Measurements from ENCODE around the gene KCNK3.
"Not testable (repeated sequence)": the region's sequence is repeated elsewhere in the genome, so short reads cannot be mapped to it uniquely, and the experiment has no call there.

Gene KCNK3

GRCh38 chr2:26760991-26761390, 68.5 kb downstream of the KCNK3 start:
- not testable (repeated sequence) for DNase-seq

GRCh38 chr2:26763019-26763418, 70.5 kb downstream of the KCNK3 start:
- DNase-seq = no peak

DNA sequence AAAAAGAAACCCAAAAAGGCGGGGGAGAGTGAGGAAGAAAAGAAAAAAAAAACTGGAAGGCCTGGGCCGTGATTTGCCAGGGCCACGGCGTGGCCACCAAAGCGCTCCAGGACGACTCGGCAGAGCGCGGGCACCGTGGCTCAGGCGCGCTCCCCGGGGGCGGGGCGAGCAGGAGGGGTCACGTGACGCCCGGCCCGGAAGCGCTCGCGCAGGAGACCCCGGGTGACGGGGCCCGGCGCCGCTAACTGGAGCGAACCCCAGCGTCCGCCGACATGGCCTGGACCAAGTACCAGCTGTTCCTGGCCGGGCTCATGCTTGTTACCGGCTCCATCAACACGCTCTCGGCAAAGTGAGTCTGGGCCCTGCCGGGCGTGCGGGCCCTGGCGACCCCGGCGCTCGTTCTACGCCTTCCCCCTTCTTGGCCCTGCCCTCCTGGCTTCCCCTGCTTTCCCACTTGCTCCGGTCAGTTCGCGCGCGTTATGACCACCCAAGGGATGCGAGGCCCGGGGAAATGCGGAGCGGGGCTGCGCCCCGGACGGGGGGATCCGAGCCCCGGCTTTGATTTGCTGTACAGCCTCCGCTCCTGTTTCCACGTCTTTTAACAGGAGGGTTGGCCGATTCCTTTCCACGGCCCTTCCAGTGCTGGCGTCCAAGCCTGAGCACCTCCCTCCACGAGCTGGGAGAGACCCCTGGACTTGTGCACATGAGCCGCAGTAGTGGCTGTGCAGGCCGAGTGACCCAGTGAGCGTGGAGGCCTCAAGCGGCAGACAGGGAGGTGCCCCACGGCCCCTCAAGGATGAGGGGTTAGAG, 71.8 kb downstream of the KCNK3 start, which contains the start of gene SLC35F6:
SLC35F6 (plus strand) TSS at position 207 of the 810 bp plus-strand sequence; CDS start at position 273, 66 bp downstream.
- DNase-seq = peak; percentile 65 to 74

DNA sequence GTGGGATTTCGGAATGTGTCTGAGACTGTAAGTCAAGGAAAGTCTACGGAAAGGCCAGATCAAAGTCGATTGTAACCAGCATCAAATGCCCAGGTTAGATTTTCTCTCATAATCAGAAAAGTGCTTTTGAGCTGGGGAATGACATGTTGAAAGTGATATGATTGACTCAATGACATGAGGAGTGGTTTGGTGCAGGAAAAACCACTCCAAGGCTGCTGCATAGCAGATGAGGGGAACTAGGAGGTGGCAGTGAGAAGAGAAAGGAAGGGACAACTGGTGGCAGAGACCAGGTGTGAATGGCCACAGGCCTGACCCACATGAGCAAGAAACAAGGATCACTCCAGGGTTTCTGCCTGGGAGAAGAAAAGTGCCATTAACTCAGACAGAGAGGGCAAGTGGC, 72.4 kb downstream of the KCNK3 start:
- DNase-seq = no peak

DNA sequence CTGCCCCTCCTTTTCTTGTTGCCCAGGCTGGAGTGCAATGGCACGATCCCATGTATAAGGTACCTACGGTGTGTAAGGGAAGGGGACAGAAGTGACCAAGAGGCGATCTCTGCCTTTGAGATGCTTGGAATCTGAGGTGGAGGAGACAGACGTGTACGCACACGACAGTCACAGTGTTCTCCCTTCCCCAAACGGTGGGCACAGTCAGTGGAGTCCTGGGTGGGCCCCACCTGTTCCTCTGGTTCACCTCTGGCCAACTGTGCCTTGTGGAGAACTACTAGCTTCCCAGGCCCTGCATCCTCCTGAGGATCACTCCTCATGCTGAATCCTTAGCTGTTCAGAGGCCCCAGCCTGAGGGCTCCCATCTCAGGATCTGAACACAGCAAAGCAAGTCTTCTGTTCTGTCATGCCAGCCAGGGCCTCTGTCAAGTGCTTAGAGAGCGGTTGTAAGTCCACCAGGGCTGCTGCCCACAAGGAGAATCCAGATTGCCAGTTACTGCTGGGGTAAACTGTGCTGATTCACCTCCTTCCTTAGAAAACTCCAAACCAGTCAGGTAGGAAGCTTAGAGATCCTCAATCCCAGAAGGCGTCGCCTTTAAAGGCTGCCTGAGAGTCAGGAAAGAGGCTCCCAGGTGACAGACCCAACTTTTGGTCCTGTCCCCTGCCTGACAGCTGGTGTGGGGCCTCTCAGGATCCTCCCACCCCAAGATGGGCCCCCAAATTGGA, 73.1 kb downstream of the KCNK3 start:
- no peak for DNase-seq

DNA sequence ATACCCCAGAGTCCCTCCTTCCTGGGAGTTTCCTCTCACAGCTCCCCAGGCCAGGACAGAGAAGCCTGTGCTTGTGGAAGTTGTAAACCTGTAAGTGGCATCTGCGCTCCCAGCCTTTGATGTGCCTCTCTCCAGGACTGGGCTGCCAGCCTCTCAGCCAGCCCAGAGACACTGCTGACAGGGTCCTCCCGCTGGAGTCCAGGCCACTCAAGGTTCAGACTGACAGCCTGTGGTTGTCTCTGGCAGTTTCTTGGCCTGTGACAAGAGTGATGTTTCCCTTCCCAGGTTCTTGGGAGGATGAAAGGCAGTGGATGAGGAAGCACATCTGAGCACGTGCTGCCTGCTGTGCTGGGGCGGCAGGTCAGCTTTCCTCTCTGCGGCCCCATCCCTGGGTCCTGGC, 74.6 kb downstream of the KCNK3 start:
- no peak for DNase-seq

GRCh38 chr2:26767894-26768487, 75.5 kb downstream of the KCNK3 start:
- DNase-seq = no peak

DNA sequence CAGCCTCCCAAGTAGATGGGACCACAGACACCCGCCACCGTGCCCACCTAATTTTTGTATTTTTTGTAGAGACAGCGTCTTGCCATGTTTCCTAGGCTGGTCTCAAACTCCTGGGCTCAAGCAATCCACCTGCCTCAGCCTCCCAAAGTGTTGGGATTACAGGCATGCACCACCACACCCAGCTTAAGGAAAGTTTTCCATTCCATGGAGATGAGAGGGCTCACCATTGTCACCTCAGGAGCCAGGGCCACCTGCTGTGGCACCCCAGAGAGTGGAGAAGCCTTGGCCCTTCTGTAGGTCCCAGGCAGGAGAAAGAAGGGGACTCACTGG, 76.2 kb downstream of the KCNK3 start:
- DNase-seq = no peak

- DNase-seq = no peak
Measured at GRCh38 chr2:26769089-26769761, 76.7 kb downstream of the KCNK3 start.

- DNase-seq = peak in 1 of 2 experiments; percentile 23
Measured at GRCh38 chr2:26770986-26771586, 78.6 kb downstream of the KCNK3 start.

DNA sequence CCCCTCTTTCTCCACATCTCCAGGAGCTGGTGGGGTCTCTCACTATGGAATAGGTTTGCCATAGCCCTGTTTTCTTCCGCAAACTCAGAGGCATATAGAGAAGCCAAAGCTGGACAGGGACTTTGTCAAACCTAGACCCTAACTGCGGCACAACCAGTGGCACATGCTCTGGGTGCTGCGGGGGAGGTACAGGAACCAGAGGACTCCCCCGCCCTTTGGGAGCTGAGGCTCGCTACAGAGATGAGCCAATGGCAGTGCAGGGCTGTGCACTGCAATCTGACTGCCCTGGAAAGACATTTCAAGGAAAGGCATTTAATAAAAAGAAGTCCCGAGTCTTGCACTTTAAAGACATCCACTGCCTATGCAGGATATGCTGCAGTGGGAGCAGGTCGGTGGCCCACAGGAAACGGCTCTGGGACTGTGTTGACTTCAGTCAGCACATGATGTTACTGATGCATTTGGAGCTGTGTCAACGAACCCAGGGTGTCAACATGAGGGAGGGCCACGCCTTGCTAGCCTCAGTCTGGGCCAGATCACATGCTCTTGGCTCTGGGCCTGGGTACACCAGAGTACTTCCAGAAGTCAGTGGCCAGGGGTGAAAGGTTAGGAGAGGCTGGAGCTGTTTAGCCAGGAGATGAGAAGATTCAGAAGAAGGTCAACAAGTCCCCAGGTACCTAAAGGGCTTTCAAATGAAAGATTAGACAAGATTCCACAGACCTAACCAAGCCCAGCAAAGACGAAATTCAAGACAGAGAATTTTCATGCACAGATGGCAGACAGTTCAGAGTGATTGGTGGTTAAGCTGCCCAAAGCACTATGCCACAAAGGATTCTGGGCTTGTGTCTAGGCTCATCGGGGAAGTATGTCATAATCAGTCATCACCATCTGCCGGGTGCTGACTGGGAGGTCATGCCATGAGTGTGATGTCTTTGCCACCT, 79.8 kb downstream of the KCNK3 start:
- peak; percentile 97 to 99 for DNase-seq

- DNase-seq = no peak
Measured at GRCh38 chr2:26776195-26776800, 83.8 kb downstream of the KCNK3 start.

GRCh38 chr2:26778098-26778497, 85.6 kb downstream of the KCNK3 start:
- no peak for DNase-seq

DNA sequence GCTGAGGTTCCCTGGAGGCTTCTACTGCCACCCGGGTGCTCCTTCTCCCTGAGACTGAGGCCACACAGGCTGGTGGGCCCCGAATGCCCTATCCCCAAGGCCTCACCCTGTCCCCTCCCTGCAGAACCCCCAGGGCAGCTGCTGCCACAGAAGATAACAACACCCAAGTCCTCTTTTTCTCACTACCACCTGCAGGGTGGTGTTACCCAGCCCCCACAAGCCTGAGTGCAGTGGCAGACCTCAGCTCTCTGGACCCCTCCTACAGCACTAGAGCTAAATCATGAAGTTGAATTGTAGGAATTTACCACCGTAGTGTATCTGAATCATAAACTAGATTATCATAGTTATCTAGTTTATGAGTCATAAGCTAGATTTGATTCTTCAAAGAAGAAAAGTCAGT, 86.0 kb downstream of the KCNK3 start:
- no peak for DNase-seq

DNA sequence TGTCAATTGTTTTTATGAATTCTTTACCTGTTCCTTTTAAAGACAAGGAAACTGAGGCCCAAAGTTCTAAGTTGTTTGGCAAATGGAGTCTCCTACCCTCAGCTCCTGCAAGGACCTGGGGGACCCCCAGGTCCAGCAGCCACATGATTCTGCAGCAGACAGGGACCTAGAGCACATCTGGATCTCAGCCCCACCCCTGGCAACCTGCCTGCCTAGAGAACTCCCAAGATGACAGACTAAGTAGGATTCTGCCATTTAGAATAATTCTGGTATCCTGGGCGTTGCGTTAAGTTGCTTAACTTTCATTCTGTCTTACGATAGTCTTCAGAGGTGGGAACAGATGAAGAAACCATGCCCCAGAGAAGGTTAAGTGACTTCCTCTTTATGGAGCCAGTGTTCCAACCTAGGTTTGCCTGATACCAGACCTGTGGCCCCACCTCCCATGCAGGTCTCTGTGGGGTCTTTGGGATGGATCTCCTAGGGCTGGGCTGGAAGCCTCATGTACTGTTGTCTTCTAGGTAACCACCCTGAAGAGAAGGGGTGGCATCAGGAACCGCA, 87.8 kb downstream of the KCNK3 start:
- DNase-seq = no peak
